HEK293 (cell line): ENCODE data around the gene ACAP1.

Experiments used
- CTCF ChIP-seq: fragments of 450-650 bp; formaldehyde crosslinking; IDR thresholded peaks from 2 replicates; pipeline ENCODE4 v1.5.1; 2016; ENCODE audit warnings: missing biosample characterization, missing genetic modification characterization
- SP2 ChIP-seq: fragments of 450-650 bp; formaldehyde crosslinking; IDR thresholded peaks from 2 replicates; pipeline ENCODE4 v1.5.1; 2016; ENCODE audit warnings: missing biosample characterization, missing genetic modification characterization
- ZBTB20 ChIP-seq: fragments of 450-650 bp; formaldehyde crosslinking; IDR thresholded peaks from 2 replicates; pipeline ENCODE4 v1.5.1; 2016; ENCODE audit warnings: missing biosample characterization, missing genetic modification characterization
- ZFHX2 ChIP-seq: fragments of 450-650 bp; formaldehyde crosslinking; conservative IDR thresholded peaks from 2 replicates; pipeline ENCODE4 v1.5.1; 2016; ENCODE audit warnings: missing biosample characterization, missing genetic modification characterization
- ZNF157 ChIP-seq: fragments of 450-650 bp; formaldehyde crosslinking; IDR thresholded peaks from 2 replicates; pipeline ENCODE4 v1.5.1; 2016; ENCODE audit warnings: missing biosample characterization, missing genetic modification characterization
- ZNF24 ChIP-seq: fragments of 450-650 bp; formaldehyde crosslinking; IDR thresholded peaks from 2 replicates; pipeline ENCODE4 v1.5.1; 2016; ENCODE audit warnings: missing biosample characterization, missing genetic modification characterization
- ZNF670 ChIP-seq: fragments of 450-650 bp; formaldehyde crosslinking; IDR thresholded peaks from 2 replicates; pipeline ENCODE4 v1.5.1; 2016; ENCODE audit warnings: missing biosample characterization, missing genetic modification characterization, low read depth
- TF ChIP-seq, protein P1 (sequence below): fragments of 450-650 bp; formaldehyde crosslinking; IDR thresholded peaks from 2 replicates; pipeline ENCODE4 v1.5.1; 2016; ENCODE audit warnings: missing biosample characterization, missing genetic modification characterization

GRCh38 chr17:7356072-7356549 lies 19.8 kb downstream of the ACAP1 start:
- TF ChIP-seq SP2 (peak; percentile 30; the same call in 1 of the 2 replicates), ZNF670 (tag by site-specific recombination) (no peak), CTCF (tag by site-specific recombination) (peak; percentile 93), ZBTB20 (tag by site-specific recombination) (peak; percentile 36), ZNF24 (peak; percentile 53; the same call in 1 of the 2 replicates), ZNF157 (tag by site-specific recombination) (no peak), ZFHX2 (tag by site-specific recombination) (peak; percentile 17; the same call in 1 of the 2 replicates)
- TF ChIP-seq, protein P1, sequence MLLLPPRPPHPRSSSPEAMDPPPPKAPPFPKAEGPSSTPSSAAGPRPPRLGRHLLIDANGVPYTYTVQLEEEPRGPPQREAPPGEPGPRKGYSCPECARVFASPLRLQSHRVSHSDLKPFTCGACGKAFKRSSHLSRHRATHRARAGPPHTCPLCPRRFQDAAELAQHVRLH (tag by site-specific recombination): 0 out of 2 replicates have a peak, but pooled peaks have one; percentile 21
